Renal cortical epithelial cell (primary cell): ENCODE data around the gene AMOTL2. TPM values are rescaled to one million over a fixed set of nuclear protein-coding genes. Genes with fewer than 3 reads are reported as not detected.
A peak's percentile ranks its signal among the peaks of the same experiment; 100 is the strongest.

Experiments
- DNase-seq: peaks from one replicate; pipeline ENCODE4 v3.0.0-alpha.2; 2011; ENCODE audit warnings: low read depth
- total RNA-seq: library from RNA; depleted of rRNA; stranded (reverse); fragments of >200 nt; gene quantifications from 2 replicates; pipeline ENCODE4 v1.2.3, GENCODE V29; 2014

The AMOTL2 gene
- total RNA-seq, 1 donor from 2014 or later, result 180 TPM

- DNase-seq, result no peak
Observed at GRCh38 chr3:134378818-134379217, 4.6 kb upstream of the AMOTL2 start.

GRCh38 chr3:134378384-134378783 is 4.1 kb upstream of the AMOTL2 start:
- no peak for DNase-seq

- DNase-seq, result no peak
Observed at GRCh38 chr3:134377896-134378295, 3.6 kb upstream of the AMOTL2 start.

GRCh38 chr3:134376786-134377426 is 2.7 kb upstream of the AMOTL2 start:
- DNase-seq, result no peak

- no peak for DNase-seq
Observed at GRCh38 chr3:134376385-134376765, 2.1 kb upstream of the AMOTL2 start.

- DNase-seq, result no peak
Observed at GRCh38 chr3:134375582-134376384, 1.5 kb upstream of the AMOTL2 start.

- peak; percentile 73 for DNase-seq
Observed at GRCh38 chr3:134374791-134375581, 739 bp upstream of the AMOTL2 start.

GRCh38 chr3:134373271-134374104 is 759 bp downstream of the AMOTL2 start:
- peak; percentile 84 for DNase-seq

- DNase-seq, result no peak
Observed at GRCh38 chr3:134372396-134373270, 1.6 kb downstream of the AMOTL2 start.

- peak; percentile 78 for DNase-seq
Observed at GRCh38 chr3:134371542-134372324, 2.5 kb downstream of the AMOTL2 start.

- DNase-seq, result no peak
Observed at GRCh38 chr3:134370611-134371531, 3.4 kb downstream of the AMOTL2 start.

- DNase-seq, result no peak
Observed at GRCh38 chr3:134369861-134370596, 4.2 kb downstream of the AMOTL2 start.

- DNase-seq, result peak; percentile 80
Observed at GRCh38 chr3:134369231-134369741, 5.0 kb downstream of the AMOTL2 start.

- no peak for DNase-seq
Observed at GRCh38 chr3:134368751-134369105, 5.5 kb downstream of the AMOTL2 start.

GRCh38 chr3:134367869-134368750 is 6.1 kb downstream of the AMOTL2 start:
- DNase-seq, result no peak

GRCh38 chr3:134366928-134367811 is 7.1 kb downstream of the AMOTL2 start:
- no peak for DNase-seq
